ENCODE measurements around the gene PRKAG2.

GRCh38 chr7:151515276-151515565, 361.7 kb downstream of the PRKAG2 start:
- TF ChIP-seq, protein P1, sequence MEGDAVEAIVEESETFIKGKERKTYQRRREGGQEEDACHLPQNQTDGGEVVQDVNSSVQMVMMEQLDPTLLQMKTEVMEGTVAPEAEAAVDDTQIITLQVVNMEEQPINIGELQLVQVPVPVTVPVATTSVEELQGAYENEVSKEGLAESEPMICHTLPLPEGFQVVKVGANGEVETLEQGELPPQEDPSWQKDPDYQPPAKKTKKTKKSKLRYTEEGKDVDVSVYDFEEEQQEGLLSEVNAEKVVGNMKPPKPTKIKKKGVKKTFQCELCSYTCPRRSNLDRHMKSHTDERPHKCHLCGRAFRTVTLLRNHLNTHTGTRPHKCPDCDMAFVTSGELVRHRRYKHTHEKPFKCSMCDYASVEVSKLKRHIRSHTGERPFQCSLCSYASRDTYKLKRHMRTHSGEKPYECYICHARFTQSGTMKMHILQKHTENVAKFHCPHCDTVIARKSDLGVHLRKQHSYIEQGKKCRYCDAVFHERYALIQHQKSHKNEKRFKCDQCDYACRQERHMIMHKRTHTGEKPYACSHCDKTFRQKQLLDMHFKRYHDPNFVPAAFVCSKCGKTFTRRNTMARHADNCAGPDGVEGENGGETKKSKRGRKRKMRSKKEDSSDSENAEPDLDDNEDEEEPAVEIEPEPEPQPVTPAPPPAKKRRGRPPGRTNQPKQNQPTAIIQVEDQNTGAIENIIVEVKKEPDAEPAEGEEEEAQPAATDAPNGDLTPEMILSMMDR (IDR thresholded peaks at IDR 0.05 in 8 of 11, conservative IDR thresholded peaks at IDR 0.05 in 3 of 11): no peak
- TF ChIP-seq POLR2A (IDR thresholded peaks at IDR 0.05) (no peak), POLR2AphosphoS5 (IDR thresholded peaks at IDR 0.05) (no peak)
